ENCODE measurements around the gene ADARB2. TPM values are rescaled to one million over a fixed set of nuclear protein-coding genes. Genes with fewer than 3 reads are reported as not detected.

ADARB2 gene
- total and polyA plus RNA-seq, 2 experiments from 2014 or later = 0.13 to 0.48 TPM

DNA sequence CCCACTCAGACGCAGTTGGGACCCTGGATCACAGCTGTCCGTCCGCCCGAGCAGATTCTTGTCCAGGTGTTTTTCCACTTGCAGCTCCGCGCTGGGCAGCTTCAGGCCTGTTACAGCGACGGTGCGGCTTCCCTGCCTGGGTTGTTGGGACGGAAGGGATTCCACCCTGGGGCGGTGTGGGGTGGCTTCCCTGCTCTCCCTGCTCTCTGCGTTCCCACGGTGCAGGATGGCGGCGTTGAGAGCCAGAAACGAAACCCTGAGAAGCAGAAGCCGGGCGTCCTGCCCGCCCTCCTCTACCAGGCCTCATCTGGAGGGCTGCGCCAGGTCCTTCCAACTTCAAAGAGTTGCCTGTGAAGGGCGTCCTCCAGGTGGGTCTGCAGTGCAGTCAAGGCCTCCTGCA is 194.4 kb downstream of the ADARB2 start:
- 94% methylated on average over 21 of the region's 21 CpGs for WGBS (ENCODE audit: low lambda C conversion rate, missing lambda C conversion rate)
- H3K79me2 ChIP-seq = no peaks in the 10 kb centered on the region
- no peak overlapping the region for H3K4me3 ChIP-seq

DNA sequence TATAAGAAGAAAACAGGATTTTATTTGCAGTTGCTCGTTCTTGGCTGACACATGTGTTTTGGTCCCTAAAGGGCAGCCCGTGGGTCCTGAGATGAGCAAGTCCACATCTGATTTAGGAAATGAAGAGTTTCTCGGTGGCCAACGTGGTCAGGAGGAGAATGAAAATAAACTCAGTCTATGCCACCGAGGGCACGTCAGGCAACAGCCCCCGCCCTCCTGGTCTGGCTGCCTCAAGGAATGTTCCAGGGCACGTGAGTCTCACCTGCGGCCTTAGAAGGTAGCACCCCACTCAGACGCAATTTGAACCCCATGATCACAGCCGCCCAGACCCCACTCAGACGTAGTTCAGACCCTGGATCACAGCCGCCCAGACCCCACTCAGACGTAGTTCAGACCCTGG is 197.2 kb downstream of the ADARB2 start:
- Histone ChIP-seq H3K4me3 (no peak overlapping the region), H3K9me3 (ENCODE audit: low read depth) (no peaks in the 10 kb centered on the region), H2AFZ (no peak overlapping the region), H3K9me2 (replicated peaks; ENCODE audit: insufficient read depth) (no peaks in the 10 kb centered on the region), H3K27me3 (no peaks in the 10 kb centered on the region), H3K27ac (no peak overlapping the region), H3K4me1 (ENCODE audit: insufficient read depth) (no peaks in the 10 kb centered on the region), H4K20me1 (ENCODE audit: insufficient read depth, poor library complexity, severe bottlenecking) (no peaks in the 10 kb centered on the region), H3K79me2 (no peaks in the 10 kb centered on the region), H3K4me2 (no peak overlapping the region), H3K36me3 (replicated peaks; ENCODE audit: insufficient read depth, low read depth) (no peaks in the 10 kb centered on the region)
- DNase-seq (ENCODE audit: low spot score) = no peak
- WGBS (ENCODE audit: low lambda C conversion rate, missing lambda C conversion rate) = 96% methylated on average over 14 of the region's 14 CpGs
- TF ChIP-seq, protein P1, sequence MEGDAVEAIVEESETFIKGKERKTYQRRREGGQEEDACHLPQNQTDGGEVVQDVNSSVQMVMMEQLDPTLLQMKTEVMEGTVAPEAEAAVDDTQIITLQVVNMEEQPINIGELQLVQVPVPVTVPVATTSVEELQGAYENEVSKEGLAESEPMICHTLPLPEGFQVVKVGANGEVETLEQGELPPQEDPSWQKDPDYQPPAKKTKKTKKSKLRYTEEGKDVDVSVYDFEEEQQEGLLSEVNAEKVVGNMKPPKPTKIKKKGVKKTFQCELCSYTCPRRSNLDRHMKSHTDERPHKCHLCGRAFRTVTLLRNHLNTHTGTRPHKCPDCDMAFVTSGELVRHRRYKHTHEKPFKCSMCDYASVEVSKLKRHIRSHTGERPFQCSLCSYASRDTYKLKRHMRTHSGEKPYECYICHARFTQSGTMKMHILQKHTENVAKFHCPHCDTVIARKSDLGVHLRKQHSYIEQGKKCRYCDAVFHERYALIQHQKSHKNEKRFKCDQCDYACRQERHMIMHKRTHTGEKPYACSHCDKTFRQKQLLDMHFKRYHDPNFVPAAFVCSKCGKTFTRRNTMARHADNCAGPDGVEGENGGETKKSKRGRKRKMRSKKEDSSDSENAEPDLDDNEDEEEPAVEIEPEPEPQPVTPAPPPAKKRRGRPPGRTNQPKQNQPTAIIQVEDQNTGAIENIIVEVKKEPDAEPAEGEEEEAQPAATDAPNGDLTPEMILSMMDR (IDR thresholded peaks at IDR 0.05; ENCODE audit: poor library complexity) = no peak
- TF ChIP-seq EZH2 (IDR thresholded peaks at IDR 0.05; ENCODE audit: borderline replicate concordance) = no peak
- TF ChIP-seq EZH2phosphoT487 (IDR thresholded peaks at IDR 0.05; ENCODE audit: low read depth, severe bottlenecking, unreplicated experiment) = no peak

More for the DNA sequence above, 194.4 kb downstream of the ADARB2 start:
- no peak for DNase-seq (ENCODE audit: low spot score)
- no peaks in the 10 kb centered on the region for H3K9me2 ChIP-seq (replicated peaks; ENCODE audit: insufficient read depth)
- H3K9me3 ChIP-seq (ENCODE audit: low read depth) = no peaks in the 10 kb centered on the region
- no peaks in the 10 kb centered on the region for H4K20me1 ChIP-seq (ENCODE audit: insufficient read depth, poor library complexity, severe bottlenecking)
- H2AFZ ChIP-seq = no peak overlapping the region
- no peaks in the 10 kb centered on the region for H3K4me1 ChIP-seq (ENCODE audit: insufficient read depth)
- TF ChIP-seq, protein P1 (IDR thresholded peaks at IDR 0.05; ENCODE audit: poor library complexity) = no peak
- TF ChIP-seq EZH2 (IDR thresholded peaks at IDR 0.05; ENCODE audit: borderline replicate concordance) = no peak
- TF ChIP-seq EZH2phosphoT487 (IDR thresholded peaks at IDR 0.05; ENCODE audit: low read depth, severe bottlenecking, unreplicated experiment) = no peak
- no peak overlapping the region for H3K4me2 ChIP-seq
- H3K36me3 ChIP-seq (replicated peaks; ENCODE audit: insufficient read depth, low read depth) = no peaks in the 10 kb centered on the region
- no peaks in the 10 kb centered on the region for H3K27me3 ChIP-seq
- H3K27ac ChIP-seq = no peak overlapping the region

DNA sequence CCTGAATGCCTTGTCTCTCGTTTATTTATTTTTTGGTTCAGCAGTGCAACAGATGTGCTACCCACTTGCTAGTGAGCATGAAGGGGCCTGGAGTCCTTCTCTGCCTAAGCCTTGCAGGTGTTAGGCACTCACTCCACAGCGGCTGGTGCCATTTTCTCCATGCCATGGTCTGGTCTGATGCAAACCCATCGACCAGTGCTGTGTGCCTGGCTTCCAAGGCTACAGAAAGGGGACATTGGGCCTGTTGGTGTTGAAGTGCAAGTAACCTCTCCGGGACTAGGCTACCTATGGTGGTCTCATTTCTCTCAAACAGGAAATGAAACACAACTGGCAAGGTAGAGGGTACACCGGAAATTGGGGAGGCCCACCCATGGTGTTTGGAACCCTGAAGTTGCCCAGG is 198.1 kb downstream of the ADARB2 start:
- H3K9me2 ChIP-seq (replicated peaks; ENCODE audit: insufficient read depth) = no peaks in the 10 kb centered on the region
- no peaks in the 10 kb centered on the region for H3K9me3 ChIP-seq (ENCODE audit: low read depth)
- no peaks in the 10 kb centered on the region for H3K27me3 ChIP-seq
- WGBS (ENCODE audit: low lambda C conversion rate, missing lambda C conversion rate) = 84% methylated on average over 5 of the region's 5 CpGs
- H3K4me2 ChIP-seq = no peak overlapping the region
- no peak overlapping the region for H2AFZ ChIP-seq
- H3K27ac ChIP-seq = no peak overlapping the region
- no peaks in the 10 kb centered on the region for H4K20me1 ChIP-seq (ENCODE audit: insufficient read depth, poor library complexity, severe bottlenecking)
- H3K79me2 ChIP-seq = no peaks in the 10 kb centered on the region
- DNase-seq (ENCODE audit: low spot score) = no peak
- H3K4me3 ChIP-seq = no peak overlapping the region
- TF ChIP-seq EZH2phosphoT487 (IDR thresholded peaks at IDR 0.05; ENCODE audit: low read depth, severe bottlenecking, unreplicated experiment) (no peak), EZH2 (IDR thresholded peaks at IDR 0.05; ENCODE audit: borderline replicate concordance) (no peak)
- TF ChIP-seq, protein P1 (IDR thresholded peaks at IDR 0.05; ENCODE audit: poor library complexity) = no peak
- no peaks in the 10 kb centered on the region for H3K36me3 ChIP-seq (replicated peaks; ENCODE audit: insufficient read depth, low read depth)
- no peaks in the 10 kb centered on the region for H3K4me1 ChIP-seq (ENCODE audit: insufficient read depth)

Measured in hepatocyte (in vitro differentiated cells).